NCI-H345 treated with DMSO at 0.1 percent for 48 hours (cell line): ENCODE data around the gene BCKDK.

Experiments used
- DNase-seq: peaks from one replicate; lab custom pipeline; 2025; ENCODE audit not compliant: unreplicated experiment; lab: John Stamatoyannopoulos, UW

The BCKDK gene

GRCh38 chr16:31080035-31080629, 28.1 kb upstream of the BCKDK start:
- no peak for DNase-seq

DNA sequence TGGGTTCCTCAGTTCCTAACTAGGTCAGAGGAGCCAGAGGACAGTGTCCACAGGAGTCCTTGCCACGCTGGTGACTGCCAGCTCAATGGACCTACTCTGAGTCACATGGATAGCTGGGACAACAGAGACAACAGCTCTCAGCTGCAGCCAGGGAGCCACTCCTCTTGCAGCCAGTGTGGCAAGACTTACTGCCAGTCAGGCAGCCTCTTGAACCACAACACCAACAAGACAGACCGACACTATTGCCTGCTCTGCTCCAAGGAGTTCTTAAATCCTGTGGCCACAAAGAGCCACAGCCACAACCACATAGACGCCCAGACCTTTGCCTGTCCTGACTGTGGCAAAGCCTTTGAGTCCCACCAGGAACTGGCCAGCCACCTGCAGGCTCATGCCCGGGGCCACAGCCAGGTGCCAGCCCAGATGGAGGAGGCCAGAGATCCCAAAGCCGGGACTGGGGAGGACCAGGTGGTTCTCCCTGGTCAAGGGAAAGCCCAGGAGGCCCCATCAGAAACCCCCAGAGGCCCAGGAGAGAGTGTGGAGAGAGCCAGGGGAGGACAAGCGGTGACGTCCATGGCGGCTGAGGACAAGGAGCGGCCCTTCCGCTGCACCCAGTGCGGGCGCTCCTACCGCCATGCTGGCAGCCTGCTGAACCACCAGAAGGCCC, 27.3 kb upstream of the BCKDK start:
- no peak for DNase-seq

- DNase-seq, result no peak
Measured at GRCh38 chr16:31081428-31082351, 26.5 kb upstream of the BCKDK start.

DNA sequence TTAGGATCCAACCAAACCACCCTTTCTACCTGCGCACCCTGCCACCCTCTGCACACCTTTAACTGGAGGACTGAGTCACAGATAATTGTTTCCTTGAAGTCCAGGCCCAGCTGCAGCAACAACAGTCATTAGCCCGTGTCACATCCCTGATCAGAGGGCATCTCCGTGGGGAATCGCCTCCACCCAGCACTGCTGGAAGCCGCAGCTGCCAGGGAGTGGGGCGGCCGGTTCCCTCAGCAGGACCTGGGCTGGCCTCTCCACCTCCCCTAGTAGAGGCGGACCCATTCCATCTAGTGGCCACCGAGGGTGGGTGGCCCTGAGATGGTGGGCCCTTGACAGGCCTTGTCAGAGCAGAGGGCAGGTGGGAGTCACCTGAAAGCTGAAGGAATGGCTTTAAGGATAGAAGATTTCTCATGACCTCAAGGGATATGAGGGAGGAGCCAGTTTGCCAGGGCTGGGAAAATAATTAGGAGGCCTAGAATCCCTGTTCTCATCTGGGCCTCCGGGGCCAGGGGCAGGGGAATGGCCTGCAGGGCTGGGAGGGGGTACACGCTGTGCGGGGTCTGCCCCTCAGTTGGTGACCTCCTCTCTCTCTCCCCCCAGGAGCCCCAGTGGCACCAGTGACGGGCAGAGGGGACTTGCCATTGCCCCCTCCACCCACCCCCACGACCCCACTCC, 25.7 kb upstream of the BCKDK start:
- no peak for DNase-seq

DNA sequence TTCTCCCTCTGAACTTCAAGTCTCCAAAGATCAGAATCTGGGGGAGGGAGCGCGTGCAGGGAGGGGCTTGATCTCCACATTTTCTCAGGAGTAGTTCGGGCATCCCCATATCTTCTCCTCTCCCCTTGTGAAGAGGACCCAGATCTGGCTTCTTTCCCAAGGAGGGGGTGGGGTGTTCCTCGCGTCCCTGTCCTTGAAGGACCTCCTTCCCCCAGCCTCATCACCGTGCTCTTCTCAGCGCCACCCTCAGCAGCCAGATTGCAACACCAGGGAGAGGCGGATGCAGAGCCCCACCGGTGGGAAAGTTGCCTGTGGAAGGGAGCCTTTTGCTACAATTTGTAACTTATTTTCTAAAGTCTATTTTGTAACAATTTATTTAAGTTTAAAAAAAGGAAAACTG, 25.1 kb upstream of the BCKDK start:
- DNase-seq, result no peak

- DNase-seq, result no peak
Measured at GRCh38 chr16:31083556-31083955, 24.6 kb upstream of the BCKDK start.

DNA sequence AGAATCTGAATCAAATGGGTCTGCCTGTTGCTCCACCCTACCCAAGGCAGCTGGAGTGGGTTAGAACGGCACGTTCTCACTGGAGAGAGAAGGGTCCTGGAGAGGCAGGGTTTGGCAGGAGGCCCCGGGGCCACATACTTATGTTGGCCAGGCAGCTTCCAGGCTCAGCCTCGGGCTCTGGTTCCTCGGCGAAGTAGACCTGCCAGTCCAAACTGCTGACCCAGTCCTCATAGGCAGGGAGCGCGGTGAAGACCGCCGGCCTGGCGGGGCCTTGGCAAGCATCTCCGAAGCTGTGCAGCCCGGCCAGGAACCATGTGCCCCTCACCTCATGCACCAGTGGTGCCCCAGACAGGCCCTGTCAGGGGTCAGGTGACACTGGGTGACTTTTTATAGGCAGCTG, 24.2 kb upstream of the BCKDK start:
- no peak for DNase-seq

GRCh38 chr16:31084584-31085302, 23.4 kb upstream of the BCKDK start:
- DNase-seq, result no peak

- no peak for DNase-seq
Measured at GRCh38 chr16:31085411-31085810, 22.8 kb upstream of the BCKDK start.

GRCh38 chr16:31085873-31086628, 22.1 kb upstream of the BCKDK start:
- no peak for DNase-seq

GRCh38 chr16:31086629-31086906, 21.6 kb upstream of the BCKDK start:
- no peak for DNase-seq

- DNase-seq, result no peak
Measured at GRCh38 chr16:31087481-31087880, 20.7 kb upstream of the BCKDK start.

DNA sequence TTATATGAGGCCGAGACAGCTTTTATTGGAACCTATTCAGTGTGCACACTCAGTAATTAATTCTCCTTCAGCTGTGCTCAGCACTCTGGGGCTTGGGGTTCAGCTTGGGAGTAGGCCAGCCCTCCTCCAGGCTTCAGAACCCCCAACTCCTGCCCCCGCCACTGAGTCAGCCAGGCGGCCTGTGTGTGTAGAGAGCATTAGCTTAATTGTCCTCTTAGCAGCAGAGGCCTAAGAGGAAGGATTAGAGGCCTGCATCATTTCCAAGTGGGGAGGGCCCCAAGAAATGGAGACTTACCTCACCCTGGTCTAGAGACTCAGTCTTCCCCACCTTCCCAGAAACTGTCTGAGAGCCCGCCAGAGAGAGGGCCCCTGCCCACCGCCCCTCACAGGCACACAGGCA, 20.2 kb upstream of the BCKDK start:
- no peak for DNase-seq

DNA sequence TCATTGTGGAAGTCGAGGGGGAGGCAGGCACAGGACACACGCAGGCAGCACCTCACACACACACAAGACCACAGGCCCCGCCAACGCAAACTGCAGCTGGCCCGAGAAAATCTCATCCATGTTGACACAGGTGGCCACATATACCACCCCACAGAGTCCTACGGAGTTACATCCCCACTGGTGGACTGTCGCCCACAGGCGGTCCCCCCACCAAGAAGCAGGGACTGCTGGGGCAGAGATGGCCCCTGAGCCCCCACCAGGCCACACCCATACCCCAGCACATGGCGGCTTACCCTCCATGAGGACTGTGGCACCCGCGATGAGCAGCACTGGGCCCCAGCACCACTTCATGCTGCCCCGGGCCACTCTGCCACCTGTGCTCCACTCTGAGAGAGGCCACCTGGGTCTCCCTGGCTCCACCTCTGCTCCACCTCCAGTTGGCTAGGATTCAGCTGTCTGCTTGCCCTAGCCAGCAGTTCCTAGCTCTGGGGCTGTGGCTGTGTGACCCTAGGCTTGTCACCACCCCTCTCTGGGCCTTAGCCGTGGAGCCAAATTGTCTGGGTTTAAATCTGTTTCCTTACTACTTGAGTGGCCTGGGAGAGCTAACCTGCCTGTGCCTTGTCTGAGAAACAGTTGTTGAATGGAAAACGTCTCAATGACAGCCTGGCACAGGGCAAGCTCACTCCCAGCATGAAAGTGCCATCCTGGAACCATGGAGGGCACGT, 19.6 kb upstream of the BCKDK start, which contains the start of gene PRSS53:
PRSS53 (minus strand) TSS at position 485 of the 725 bp plus-strand sequence; CDS start at position 351, 134 bp downstream.
- no peak for DNase-seq

DNA sequence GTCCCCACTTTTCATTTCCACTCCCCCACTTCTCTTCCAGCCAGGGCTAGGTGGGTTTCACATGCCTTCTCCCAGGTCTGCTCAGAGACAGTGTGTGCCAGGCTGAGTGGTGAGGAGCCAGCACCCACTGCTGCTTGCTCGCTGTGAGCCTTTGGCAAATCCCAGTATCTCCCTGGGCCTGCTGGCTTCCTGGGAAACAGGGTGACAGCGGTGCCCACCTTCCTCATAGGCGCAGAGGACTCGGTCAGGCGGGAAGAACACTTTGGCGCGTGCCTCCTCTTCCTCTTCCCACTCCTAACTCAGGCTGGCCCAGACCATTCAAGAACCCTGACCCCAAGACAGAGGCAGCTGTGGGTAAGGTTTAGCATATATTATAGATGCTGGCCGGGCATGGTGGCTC, 19.0 kb upstream of the BCKDK start:
- no peak for DNase-seq

GRCh38 chr16:31090540-31090939, 17.6 kb upstream of the BCKDK start:
- DNase-seq, result no peak

GRCh38 chr16:31092330-31092729, 15.9 kb upstream of the BCKDK start:
- DNase-seq, result no peak

DNA sequence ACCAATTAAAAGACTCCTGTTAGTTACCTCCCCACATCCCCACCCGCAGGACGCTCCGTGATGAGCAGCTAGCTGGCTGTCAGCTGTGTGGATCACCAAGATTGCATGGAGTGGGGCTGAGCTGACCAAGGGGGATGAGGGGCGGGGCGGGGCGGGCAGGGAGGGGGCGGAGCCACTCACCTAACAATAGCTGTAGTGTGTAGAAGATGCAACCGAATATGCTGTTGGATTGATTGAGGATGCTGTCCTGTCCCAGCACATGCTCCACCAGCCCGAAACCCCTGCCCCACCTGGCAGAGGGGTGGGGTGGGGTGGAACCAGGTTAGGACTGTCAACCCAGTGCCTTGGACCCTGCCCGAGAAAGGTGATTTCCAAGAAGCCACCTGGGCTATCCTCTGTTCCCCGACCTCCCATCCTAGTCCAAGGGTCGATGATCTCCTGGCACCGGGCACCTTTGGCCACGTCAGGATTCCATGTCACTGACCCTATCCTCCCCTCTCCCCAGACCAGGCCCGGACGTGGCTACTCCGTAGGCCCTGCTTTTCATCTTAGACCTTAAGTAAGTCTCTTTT, 15.0 kb upstream of the BCKDK start:
- no peak for DNase-seq

DNA sequence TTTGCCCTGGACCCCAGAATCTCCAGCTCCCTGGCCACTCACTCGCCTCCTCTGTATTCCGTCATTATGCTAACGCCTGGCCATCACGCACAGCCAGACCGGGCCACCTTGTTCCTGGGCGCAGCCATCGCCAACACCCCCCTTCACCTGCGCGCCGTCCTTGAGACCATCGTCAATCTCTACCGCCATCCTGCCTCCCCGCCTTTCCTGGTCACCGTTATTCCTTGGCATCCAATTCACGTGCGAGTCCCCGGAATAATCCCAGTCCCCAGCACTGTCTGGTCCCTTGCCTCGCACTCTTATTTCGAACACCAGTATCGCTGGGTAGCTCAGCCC, 14.1 kb upstream of the BCKDK start:
- DNase-seq, result no peak
